Hematopoietic multipotent progenitor cell treated with erythropoietin and hydrocortisone succinate and interleukin-3 and kit ligand, for 15 days (in vitro differentiated cells): Measurements from ENCODE around the gene FGF7.
"Not testable (repeated sequence)": the region's sequence is repeated elsewhere in the genome, so short reads cannot be mapped to it uniquely, and the experiment has no call there.

Experiments
- DNase-seq: peaks from one replicate; pipeline ENCODE4 v3.0.0-alpha.2; 2015; ENCODE audit warnings: low spot score

Gene FGF7

GRCh38 chr15:49495993-49496753 lies 73.1 kb downstream of the FGF7 start:
- no peak for DNase-seq

GRCh38 chr15:49501586-49501985 lies 78.5 kb downstream of the FGF7 start:
- DNase-seq: no peak

GRCh38 chr15:49506341-49506740 lies 83.3 kb downstream of the FGF7 start:
- DNase-seq: no peak

GRCh38 chr15:49507261-49507660 lies 84.2 kb downstream of the FGF7 start:
- DNase-seq: no peak

GRCh38 chr15:49512739-49513138 lies 89.7 kb downstream of the FGF7 start:
- DNase-seq: not testable (repeated sequence)

GRCh38 chr15:49521802-49522201 lies 98.8 kb downstream of the FGF7 start:
- DNase-seq: no peak

GRCh38 chr15:49528289-49528688 lies 105.2 kb downstream of the FGF7 start:
- no peak for DNase-seq

- no peak for DNase-seq
These were observed 107.0 kb downstream of the FGF7 start for GRCh38 chr15:49530092-49530491.
